ENCODE data around the gene GPR180.

GPR180 gene

DNA sequence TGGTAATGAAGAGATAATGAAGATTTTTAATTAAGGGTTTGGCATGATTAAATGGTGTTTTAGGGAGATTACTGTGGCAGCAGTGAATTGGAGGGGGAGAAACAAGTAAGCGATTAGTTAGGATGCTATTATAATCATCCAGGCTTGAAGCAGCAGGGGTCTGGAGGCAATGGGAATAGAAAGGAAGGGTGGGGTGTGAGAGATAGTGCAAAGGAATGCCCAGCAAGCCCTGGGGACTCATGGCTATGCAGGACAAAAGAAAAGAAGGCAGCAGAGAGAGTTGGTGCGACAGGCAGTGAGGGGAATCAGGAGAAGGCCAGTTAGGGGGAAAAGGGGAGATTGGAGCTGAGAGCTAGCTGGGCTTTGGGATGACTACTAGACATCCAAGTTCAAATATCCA lies 76.1 kb downstream of the GPR180 start:
- H3K4me1 Mint-ChIP-seq (ENCODE audit: low read depth), result no peaks in the 10 kb centered on the region
- peaks cover 45% of the 10 kb centered on the region for H3K27me3 Mint-ChIP-seq (ENCODE audit: low read depth)
- H3K9me3 Mint-ChIP-seq, result no peaks in the 10 kb centered on the region
- no peaks in the 10 kb centered on the region for H3K36me3 Mint-ChIP-seq (ENCODE audit: low read depth)
- H3K4me3 Mint-ChIP-seq, result no peak overlapping the region
- no peak overlapping the region for H3K27ac Mint-ChIP-seq

DNA sequence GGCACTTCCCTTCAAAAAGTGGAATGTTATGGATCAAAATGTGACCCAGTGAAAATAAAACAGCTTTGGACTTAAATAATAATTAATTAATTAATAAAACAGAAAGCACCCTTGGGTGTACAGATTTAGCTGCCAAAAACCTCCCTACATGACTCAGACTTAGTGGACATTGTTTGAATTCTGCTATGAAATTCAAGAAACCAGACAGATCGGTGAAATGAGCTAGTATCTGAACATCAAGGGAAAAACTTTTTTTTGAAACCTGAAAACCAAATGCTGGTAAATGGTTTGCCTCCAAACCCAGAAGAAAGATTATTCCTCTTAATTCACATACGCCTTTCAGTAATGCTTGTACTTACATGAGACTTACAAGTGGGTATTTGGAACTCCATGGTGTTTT lies 77.2 kb downstream of the GPR180 start:
- H3K36me3 Mint-ChIP-seq (ENCODE audit: low read depth), result no peaks in the 10 kb centered on the region
- H3K27me3 Mint-ChIP-seq (ENCODE audit: low read depth), result peaks cover 48% of the 10 kb centered on the region
- H3K27ac Mint-ChIP-seq, result no peak overlapping the region
- H3K4me3 Mint-ChIP-seq, result no peak overlapping the region
- H3K4me1 Mint-ChIP-seq (ENCODE audit: low read depth), result no peaks in the 10 kb centered on the region
- H3K9me3 Mint-ChIP-seq, result no peaks in the 10 kb centered on the region

DNA sequence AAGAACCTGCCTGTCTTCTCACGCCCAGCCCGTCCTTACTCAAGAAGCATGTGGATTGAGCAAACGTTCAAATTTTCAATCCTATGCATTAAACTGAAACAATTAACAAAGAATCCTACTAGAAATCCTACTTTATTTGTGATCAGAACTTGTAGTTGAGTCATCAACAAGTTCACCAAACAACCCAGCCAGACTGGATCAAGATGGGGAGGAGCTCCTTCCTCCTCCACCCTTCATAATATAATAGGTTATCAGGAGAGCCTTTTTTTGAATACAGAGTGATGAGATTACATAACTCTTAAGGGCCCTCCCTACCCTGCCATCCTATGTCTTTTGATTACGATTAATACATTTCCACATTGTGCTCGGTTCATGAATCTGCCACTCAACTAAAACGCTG lies 78.0 kb downstream of the GPR180 start:
- H3K27me3 Mint-ChIP-seq (ENCODE audit: low read depth), result peaks cover 46% of the 10 kb centered on the region
- no peaks in the 10 kb centered on the region for H3K36me3 Mint-ChIP-seq (ENCODE audit: low read depth)
- no peaks in the 10 kb centered on the region for H3K4me1 Mint-ChIP-seq (ENCODE audit: low read depth)
- H3K9me3 Mint-ChIP-seq, result no peaks in the 10 kb centered on the region
- no peak overlapping the region for H3K4me3 Mint-ChIP-seq
- no peak overlapping the region for H3K27ac Mint-ChIP-seq

DNA sequence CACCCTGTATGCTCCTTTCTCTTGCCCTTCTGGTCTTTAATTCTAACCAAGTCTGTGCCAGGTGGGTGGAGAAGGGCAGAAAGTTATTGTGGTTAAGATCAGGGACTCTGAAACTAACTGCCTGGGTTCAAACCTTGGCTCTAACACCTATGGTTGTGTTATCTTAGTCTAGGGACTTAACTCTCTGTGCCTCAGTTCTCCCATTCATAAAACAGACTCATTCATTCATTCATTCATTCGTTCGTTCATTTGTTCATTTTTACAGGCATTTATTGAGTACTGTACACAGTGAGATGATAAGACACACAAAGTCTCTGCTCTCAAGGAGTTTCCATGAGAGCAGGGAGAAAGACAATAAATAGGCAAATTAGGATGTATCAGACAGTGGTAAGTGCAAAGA lies 80.6 kb downstream of the GPR180 start:
- Mint-ChIP-seq H3K27me3 (ENCODE audit: low read depth) (peaks cover 31% of the 10 kb centered on the region), H3K9me3 (no peaks in the 10 kb centered on the region), H3K4me1 (ENCODE audit: low read depth) (no peaks in the 10 kb centered on the region), H3K4me3 (no peak overlapping the region), H3K36me3 (ENCODE audit: low read depth) (no peaks in the 10 kb centered on the region), H3K27ac (no peak overlapping the region)

DNA sequence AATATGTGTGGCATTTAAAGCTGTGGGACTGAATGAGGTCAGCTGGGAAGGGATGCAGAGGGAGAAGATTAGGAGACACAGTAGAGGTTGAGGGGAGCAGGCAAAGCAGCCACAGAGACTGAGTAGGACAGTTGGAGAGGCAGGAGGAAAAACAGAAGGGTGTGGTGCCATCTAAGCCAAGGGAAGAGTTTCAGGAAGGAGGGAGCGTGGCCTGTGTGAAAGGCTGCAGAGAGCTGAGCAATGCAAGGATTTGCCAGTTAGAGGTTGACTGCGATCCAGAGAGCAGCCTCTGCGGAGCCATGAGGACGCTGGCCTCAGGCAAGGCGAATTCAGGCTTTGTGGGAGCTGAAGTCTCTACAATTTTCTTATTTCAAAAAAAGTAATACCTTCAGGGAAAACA lies 81.8 kb downstream of the GPR180 start:
- Mint-ChIP-seq H3K27ac (no peak overlapping the region), H3K36me3 (ENCODE audit: low read depth) (no peaks in the 10 kb centered on the region), H3K4me3 (no peak overlapping the region), H3K4me1 (ENCODE audit: low read depth) (no peaks in the 10 kb centered on the region), H3K27me3 (ENCODE audit: low read depth) (peaks cover 23% of the 10 kb centered on the region), H3K9me3 (no peaks in the 10 kb centered on the region)
